Midbrain (tissue), 1 donor: Measurements from ENCODE around the gene ZMAT5.
"Not testable (repeated sequence)": the region's sequence is repeated elsewhere in the genome, so short reads cannot be mapped to it uniquely, and the experiment has no call there.

Source experiments
- DNase-seq: peaks from one replicate; lab custom pipeline; 2025; lab: John Stamatoyannopoulos, UW

ZMAT5 gene

DNA sequence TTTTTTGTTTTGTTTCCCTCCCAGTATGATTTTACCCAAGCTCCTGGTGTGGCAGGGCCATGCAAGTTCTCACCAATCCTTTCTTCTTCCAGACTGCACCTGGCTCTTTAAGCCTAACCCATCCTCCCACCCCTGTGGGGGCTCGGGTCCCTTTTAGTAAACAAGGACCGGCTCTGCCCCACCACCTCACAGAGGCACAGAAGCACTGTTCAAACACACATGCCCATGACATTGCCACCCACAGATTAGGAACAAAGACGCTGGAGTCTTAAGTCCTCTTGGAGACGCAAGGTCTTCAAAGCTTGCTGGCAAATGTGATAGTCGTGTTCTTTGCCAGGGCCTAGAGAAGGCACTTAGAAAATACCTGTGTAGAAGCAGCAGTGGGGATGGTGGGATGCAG is 19.2 kb upstream of the ZMAT5 start:
- no peak for DNase-seq

DNA sequence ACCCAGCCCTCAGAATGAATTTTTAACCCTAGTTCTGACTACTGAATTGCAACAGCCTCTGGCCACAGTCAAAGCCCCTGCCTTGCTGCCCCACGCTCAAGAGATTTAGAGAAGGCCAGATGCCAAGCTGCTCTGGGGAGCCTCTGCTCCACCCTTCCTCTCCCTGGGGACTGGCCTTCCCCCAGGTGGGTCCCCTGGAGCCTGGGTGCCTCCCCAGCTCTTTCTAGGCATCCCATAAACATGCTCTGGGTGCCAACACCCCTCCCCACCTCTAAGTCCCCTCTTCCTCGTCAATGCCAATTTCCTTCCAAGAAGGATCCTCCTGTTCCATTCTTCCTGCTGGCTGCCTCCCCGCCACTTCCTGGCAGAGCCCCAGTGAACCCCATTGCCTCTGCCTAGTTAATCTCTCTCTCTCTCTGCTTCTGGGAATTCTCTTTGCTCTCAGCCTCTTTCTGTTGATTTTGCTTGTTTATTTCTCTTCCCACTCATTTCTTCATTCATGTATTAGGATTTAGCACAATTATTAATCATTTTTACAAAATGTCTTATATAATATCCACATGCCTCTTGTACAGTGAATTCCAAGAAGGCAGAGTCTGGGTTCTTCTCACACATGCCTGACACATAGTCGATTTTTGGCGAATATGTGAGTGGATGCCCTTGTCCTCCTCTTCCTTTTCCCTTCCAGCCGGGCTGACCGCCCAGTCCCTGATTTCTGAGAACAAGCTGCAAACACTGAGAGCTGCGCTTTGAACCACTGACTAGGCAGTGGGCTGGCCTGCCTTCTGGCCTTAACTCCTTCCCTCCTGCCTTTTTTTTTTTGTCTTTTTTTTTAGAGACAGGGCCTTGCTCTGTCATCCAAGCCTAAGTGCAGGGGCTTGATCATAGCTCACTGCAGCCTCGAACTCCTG is 17.9 kb upstream of the ZMAT5 start:
- peak; percentile 60 for DNase-seq

DNA sequence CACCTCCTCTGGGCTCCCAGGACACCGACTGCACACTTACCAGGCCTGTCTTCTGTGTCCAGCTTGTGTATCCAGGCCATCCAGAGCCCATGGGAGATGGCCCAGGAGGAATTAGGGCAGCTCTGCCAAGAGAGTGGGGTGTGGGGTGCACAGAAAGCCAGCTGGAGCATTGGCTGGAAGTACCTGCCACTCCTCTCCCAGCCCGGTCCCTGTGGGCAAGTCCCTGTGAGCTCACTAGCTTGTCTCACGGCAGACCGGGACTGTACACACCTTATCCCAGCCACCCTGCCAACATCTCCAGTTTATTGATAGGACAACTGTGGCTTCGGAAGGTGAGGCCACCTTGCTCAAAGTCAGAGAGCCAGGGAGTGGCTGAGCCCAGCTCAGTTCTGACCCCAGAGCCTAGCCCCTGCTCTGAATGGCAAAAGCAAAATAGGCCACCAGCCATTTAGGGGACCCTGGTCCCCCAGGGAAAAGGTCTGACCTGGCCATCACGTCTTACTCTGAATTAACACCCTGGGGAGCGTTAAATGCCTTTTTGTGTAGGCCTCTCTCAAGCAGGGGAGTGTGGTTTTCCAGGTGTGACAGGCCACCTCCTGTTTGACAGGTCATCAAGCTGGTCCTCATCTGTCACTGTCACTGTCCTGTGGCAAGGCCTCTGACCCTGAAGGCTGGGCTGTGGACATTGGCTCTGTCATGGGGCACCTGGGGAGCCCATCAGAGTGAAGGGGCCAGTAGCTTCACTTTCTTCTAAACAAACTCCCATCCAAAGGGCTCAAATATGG is 15.4 kb upstream of the ZMAT5 start:
- DNase-seq = peak; percentile 19

DNA sequence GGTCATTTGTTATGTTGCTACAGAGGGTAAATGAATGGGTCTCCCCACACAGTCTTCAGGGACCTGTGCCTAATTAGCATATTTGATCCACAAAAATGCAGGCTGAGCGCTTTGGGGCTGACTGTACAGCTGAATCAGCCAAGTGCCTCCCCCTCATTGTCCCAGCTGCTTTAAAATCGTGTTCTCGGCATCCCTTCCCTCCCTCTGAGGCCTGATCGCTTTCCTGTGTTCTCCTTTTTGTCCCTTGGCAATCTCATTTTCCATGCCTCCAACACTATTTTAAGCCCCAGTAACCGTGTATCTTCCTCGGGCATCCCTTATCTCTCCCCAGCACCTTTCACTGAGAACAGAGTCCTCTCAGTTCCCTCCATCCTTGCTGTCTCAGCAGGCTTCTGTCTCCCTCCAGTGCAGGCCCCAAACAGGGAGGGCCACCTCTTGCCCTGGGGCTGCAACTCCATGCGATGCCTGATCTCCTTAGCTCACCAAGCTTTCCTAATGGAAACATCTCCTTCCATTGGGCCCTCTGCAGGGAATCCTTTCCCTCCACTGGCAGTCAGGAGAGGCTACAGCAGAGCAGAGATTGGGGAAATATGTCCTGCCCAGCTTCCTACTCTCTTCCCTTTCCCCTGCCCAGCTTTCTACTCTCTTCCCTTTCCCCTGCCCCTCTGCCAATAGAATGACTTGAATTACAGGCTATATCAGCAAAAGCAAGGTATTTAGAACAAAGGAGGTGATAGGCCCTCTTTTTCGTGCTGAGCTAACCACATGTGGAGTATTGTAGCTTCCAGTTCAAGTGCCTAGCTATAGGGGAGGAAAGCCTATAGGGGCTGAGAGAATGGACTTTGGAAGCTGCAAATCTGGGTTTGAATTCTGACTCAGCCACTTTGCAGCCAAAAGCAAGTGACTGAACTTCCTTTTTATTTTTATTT is 14.2 kb upstream of the ZMAT5 start:
- peak; percentile 27 for DNase-seq

DNA sequence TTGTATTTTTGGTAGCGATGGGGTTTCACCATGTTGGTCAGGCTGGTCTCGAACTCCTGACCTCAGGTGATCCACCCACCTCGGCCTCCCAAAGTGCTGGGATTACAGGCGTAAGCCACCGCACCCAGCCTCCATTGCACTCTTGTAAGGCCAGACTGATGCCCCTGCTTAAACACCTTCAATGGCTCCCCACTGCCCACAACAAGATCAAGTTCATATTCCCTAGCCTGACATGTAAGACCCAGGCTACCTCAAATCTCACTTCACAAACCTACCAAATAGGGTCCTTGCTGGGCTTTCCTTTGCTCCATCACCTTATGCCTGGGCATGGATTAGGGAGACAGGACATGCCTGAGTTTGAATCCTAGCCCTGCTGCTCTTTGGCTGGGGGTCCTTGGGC is 13.4 kb upstream of the ZMAT5 start:
- no peak for DNase-seq

DNA sequence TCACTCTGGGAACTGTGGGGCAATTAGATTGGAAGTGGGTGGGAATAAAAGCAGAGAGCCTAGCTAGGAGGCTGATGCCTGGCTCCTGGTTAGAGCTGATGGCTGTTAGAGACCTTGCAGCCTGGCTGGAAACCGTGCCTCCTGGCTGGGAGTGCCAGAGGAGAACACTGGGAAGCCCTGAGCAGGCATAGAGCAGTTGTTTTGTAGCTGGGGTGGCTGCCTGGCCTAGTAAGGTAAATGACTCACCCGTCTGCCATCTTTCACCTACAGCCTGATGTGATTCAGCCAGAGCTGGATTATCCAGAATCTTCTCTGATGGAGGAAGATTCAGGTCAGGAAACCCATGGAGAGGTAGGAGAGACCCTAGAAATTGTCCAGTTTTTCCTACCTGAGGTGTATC is 6.4 kb upstream of the ZMAT5 start:
- no peak for DNase-seq

DNA sequence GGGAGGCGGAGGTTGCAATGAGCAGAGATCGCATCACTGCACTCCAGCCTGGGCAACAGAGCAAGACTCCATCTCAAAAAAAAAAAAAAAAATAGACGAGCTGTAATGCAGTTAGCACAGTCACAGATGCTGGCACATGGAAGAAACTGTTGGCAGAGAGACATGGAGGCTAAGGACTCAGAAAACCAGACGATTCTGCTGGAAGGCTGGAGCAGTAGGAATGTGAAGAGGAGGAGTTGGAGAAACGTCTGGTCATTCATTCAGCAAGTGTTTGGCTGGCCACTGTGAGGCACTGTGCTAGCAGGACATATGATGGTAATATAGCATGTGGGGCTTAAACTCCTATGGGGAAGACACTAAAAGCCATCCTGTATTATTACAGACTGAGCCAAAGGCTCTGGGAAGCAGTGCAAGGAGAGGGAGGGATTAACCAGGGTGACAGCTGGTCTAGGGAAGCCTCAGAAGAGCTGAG is 5.4 kb upstream of the ZMAT5 start:
- DNase-seq = peak; percentile 15

DNA sequence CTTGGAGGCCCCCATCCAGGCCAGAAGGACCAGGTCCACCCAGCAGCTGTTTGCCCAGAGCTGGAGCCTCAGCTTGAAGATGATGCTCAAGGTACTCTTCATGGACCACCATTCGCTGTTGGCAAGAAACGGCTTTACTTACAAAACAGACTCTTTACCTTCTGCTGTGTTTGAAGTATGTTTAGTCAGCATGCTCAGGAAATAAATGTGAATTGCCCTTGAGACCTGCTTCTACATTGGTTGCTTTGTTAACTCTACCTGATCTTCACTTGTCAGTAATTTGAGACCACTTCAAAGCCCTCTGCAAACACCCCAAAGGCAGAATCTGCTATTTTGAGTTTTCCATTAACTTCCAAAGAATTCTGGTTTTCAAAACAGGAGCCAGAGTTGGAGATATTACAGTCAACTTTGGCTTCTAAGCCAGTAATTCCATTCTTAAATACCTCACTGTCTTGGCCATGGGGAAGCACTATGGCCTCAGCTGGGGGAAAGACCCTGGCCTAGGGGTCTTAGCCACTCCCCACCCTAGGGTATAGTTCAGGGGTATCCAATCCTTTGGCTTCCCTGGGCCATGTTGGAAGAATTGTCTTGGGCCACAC is 3.0 kb upstream of the ZMAT5 start:
- no peak for DNase-seq

DNA sequence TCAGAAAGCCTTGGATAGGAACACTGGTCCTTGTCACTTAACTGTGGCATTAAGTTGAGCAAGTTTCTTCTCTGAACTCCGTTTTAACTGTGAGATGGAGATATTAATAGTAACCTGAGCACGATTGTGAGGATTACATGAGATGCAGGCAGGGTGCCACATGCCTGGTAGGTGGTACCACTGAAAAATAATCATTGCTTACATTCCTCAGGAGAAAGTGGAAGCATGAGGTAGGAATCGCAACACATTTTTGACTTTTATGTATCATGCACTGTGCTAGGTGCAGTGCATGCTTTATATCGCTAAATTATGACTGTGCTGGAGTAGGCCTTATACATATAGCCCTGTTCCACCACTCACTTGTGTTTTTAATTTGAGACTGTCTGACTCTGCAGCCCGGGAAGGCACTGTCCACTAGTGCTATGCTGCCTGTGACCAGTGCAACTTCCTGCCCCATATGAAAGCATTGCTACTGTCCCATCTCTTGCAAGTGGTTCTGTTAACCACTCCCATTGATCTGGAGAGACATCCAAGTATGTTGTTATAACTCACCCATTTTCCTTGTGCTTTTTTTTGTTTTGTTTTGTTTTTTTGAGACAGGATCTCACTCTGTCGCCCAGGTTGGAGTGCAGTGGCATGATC is 1.4 kb upstream of the ZMAT5 start:
- no peak for DNase-seq

DNA sequence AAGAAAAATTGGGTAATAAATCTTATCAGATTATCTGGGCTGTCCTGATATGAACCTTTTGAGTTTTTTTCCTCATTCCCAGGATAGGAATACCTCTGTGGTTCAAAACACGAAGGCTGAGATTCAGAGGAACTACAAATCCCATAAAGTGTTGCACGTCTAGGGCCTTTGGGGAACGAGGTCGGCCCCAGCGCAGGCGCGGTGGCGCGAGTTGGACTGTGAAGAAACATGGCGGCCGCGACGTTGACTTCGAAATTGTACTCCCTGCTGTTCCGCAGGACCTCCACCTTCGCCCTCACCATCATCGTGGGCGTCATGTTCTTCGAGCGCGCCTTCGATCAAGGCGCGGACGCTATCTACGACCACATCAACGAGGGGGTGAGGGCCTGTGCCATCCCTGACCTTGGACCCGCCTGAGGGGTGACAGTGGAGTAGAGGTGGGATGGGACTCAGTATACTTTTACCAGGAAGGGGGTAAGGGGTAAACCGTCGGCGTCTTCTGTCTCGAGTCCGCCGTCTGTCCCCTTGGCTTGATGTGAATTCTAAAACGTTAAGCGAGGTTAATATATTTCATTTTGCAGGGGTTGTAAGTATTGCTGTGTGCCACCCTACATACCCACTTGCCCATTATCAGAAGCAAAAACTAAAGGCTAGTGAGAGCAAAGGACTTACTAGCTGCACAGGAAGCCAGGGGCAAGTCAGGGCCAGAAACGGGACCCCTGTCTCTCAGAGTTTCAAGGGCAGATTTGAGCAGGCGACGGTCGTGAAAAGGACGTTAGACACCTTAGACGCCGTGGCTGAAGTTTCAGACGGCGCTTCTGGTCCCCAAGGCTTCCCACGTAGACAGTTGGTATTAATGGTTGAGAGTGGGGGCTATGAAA is 604 bp upstream of the ZMAT5 start, which contains the start of gene UQCR10:
TSS of gene UQCR10 (plus strand) at position 199 of the 881 bp plus-strand sequence. CDS start at position 229, 30 bp downstream.
- DNase-seq = peak; percentile 95

DNA sequence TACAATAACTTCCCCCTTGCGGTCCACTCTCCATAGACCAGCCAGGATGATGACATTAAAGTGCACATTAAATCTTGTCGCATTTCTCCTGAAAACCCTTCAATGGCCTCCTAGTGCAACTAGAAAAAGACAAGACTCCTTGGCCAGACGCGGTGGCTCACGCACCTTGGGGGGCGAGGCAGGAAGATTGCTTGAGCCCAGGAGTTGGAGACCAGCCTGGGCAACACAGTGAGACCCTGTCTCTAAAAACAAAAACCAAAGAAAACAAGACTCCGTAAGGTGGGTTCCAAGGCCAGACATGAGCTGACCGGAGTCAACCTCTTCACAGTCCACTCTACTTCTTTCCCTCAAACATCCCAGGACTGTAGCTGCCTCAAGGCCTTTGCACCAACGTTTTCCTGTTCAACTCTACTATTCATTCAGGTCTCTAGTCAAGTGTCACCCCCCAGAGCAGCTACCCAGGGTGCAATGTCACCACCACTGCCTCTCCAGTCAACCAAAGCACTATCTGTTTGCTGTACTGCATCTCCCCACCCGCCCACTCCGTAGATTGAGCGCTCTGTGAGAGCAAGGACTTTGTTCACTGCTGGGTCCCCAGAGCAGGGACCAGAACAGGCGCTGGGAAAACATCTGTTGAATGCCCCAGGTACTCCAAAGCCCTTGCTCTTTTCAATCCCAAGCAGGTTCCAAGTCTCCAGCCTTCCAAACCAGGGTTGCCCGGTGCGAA is 739 bp downstream of the ZMAT5 start:
- DNase-seq = no peak

DNA sequence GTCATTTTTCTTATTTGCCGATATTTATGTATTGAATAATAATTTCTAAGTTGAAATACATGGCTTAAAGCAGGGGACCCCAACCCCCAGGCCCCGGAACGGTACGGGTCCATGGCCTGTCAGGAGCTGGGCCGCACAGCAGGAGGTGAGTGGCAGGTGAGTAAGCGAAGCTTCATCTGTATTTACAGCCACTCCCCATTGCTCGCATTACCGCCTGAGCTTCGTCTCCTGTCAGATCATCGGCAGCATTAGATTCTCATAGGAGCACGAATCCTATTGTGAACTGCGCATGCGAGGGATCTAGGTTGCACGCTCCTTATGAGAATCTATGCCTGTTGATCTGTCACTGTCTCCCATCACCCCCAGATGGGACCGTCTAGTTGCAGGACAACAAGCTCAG is 4.5 kb downstream of the ZMAT5 start:
- DNase-seq = no peak

DNA sequence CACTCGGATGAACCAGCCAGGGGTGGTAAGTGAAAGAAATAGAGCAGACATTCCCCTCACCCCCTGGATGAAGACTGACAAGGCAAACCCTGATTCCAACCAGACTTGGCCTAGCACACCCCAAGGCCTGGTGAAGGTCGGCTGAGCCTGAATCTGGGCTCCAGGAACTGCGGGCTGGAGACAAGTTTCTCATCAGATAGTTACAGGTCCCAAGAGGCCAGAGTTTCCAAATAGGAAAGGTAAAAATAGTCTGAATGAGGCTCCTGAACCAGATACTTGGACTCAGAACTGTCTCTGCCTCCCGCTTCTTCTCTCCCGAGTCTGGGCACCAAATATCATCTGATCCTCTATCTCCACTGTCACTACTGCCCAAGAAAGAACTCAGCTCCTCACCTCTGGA is 7.8 kb downstream of the ZMAT5 start:
- no peak for DNase-seq

DNA sequence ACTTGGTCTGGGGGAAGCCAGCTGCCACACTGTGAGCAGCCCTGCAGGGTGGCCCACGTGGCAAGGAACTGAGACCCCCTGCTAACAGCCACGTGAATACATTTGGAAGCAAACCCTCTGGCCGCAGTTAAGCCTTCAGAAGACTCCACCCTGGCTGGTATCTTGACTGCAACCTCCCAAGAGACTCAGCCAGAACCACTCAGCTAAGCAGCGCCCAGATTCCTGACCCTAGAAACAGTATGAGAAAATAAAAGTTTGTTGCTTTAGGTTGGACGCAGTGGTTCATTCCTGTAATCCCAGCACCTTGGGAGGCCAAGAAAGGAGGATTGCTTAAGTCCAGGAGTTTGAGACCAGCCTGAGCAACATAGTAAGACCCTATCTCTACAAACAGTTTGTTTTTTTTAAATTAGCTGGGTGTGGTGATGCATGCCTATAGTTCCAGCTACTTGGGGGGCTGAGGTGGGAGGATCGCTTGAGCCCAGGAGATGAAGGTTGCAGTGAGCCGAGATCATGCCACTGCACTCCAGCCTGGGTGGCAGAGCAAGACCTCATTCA is 8.7 kb downstream of the ZMAT5 start:
- no peak for DNase-seq

DNA sequence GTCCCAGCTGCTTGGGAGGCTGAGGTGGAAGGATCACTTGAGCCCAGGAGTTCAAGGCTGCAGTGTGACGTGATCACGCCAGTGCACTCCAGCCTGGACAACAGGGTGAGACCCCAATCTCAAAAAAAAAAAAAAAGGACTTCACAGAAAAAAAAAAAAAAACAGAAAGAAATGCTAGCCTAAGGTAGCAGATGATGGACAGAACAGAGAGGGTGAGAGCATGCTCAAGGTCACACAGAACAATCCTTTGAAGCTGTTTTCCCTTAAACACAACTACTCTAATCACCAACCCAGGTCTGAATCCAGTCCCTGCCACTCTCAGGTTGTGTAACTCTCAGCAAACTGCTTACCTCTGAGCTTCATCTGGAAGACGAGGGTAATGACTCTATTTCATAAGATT is 9.7 kb downstream of the ZMAT5 start:
- DNase-seq = no peak

DNA sequence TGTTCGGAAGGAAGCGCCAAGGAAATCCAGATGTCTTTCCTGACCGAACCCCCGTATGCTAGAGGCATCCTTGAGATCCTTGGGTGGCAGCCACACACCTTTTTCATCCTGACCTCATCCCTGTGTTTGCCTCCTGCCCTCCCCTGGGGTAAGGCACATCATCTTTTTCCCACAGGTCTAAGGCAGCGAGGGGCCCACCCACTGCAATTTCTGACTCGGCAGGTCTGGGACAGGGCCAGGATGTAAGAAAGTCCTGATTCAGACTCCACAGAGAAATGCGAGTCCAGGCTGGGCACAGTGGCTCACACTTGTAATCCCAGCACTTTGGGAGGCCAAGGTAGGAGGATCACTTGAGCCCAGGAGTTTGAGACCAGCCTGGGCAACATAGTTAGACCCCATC is 10.5 kb downstream of the ZMAT5 start:
- DNase-seq = no peak

DNA sequence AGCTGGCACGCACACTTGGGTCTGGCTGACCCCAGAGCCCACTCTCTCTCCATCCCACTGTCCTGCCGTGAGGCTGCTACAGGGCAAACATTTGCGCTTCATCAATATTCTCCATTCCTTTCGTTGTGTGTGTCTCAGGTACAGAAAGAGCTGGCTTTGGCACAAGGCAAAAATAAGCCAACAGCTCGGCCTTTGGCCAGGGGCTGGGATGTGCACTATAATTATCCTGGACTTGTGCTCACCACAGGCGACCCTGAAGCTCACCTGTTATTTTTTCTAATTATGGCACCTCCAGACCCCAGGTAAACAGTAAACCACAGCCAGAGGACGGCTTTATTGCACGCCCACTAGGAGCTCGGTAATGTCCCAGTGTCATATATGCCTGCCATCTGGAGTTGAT is 10.9 kb downstream of the ZMAT5 start:
- DNase-seq = no peak

DNA sequence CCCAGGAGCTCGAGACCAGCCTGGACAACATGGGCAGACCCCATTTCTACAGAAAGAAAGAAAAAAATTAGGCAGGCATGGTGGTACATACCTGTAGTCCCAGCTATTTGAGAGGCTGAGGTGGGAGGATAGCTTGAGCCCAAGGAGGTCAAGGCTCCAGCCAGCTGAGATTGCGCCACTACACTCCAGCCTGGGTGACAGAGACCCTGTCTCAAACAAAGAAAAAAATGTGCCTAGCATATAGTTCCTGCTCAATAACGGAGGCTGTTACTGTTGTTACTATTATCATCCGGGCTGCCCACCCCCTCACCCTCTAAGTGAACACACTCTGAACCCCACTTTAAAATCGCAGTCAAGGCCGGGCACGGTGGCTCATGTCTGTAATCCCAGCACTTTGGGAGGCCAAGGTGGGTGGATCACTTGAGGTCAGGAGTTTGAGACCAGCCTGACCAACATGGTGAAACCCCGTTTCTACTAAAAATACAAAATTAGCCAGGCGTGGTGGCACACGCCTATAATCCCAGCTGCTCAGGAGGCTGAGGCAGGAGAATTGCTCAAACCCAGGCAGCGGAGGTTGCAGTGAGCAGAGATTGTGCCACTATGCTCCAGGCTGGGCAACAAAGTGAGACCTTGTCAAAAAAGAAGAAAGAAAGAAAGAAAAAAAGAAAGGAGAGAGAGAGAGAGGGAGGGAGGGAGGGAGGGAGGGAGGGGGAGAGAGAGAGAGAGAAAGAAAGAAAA is 12.0 kb downstream of the ZMAT5 start:
- not testable (repeated sequence) for DNase-seq
